ENCODE measurements around the gene CEL. TPM values are rescaled to one million over a fixed set of nuclear protein-coding genes. Genes with fewer than 3 reads are reported as not detected.

CEL gene
- total RNA-seq, 4 donors from 2014 or later, result 0.26 to 1.4 (median 0.62) TPM; not detected in 1

DNA sequence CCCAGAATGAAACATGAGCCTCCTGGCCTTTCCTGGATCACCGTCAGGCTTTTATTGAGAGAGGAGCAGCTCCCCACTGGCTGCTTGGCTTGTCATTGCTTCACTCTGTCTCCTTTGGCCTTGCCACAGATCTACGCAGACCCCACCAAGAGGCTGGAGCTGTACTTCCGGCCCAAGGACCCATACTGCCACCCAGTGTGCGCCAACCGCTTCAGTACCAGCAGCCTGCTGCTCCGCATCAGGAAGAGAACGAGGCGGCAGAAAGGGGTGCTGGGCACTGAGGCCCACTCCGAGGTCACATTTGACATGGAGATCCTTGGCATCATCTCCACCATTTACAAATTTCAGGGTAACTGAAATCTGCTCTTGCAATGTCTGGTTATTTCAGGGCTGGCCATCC lies 19.8 kb upstream of the CEL start:
- H3K36me3 ChIP-seq, result no peaks in the 10 kb centered on the region

DNA sequence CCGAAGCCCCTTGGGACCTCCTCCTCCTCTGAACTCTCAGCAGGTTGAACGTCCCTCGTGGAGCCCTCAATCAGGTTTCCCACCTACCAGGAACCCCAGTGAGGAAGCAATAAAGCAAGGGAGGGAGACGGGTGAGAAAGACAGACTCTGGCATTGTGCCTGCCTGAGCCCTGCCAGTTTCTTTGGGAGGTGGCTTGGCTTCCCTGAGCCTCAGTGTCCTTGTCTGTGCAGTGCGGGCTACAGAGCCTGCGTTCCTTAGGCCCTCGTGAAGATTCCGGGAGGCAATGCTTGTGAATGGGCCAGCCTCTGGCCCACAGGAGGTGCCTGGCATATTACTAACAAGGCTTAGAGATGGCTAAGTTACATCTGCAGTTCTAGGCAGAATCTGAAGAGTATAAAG lies 19.1 kb upstream of the CEL start:
- no peak for TF ChIP-seq POLR2A (IDR thresholded peaks at IDR 0.05)
- TF ChIP-seq, protein P1, sequence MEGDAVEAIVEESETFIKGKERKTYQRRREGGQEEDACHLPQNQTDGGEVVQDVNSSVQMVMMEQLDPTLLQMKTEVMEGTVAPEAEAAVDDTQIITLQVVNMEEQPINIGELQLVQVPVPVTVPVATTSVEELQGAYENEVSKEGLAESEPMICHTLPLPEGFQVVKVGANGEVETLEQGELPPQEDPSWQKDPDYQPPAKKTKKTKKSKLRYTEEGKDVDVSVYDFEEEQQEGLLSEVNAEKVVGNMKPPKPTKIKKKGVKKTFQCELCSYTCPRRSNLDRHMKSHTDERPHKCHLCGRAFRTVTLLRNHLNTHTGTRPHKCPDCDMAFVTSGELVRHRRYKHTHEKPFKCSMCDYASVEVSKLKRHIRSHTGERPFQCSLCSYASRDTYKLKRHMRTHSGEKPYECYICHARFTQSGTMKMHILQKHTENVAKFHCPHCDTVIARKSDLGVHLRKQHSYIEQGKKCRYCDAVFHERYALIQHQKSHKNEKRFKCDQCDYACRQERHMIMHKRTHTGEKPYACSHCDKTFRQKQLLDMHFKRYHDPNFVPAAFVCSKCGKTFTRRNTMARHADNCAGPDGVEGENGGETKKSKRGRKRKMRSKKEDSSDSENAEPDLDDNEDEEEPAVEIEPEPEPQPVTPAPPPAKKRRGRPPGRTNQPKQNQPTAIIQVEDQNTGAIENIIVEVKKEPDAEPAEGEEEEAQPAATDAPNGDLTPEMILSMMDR (IDR thresholded peaks at IDR 0.05), result no peak
- no peaks in the 10 kb centered on the region for H3K36me3 ChIP-seq
- intact Hi-C loops (cut with DNase I; ENCODE audit: low total_unique reads), result no loop called here
- H3K4me1 ChIP-seq, result no peaks in the 10 kb centered on the region
- no peak for DNase-seq
- no peak overlapping the region for H3K4me3 ChIP-seq
- no peaks in the 10 kb centered on the region for H3K27me3 ChIP-seq
- H3K27ac ChIP-seq, result no peak overlapping the region
- H3K9me3 ChIP-seq, result no peaks in the 10 kb centered on the region

More for the DNA sequence above, 19.8 kb upstream of the CEL start:
- Histone ChIP-seq H3K27ac (no peak overlapping the region), H3K4me3 (no peak overlapping the region), H3K4me1 (no peaks in the 10 kb centered on the region), H3K27me3 (no peaks in the 10 kb centered on the region), H3K9me3 (no peaks in the 10 kb centered on the region)
- no peak for DNase-seq
- intact Hi-C loops (cut with DNase I; ENCODE audit: low total_unique reads), result no loop called here
- TF ChIP-seq, protein P1 (IDR thresholded peaks at IDR 0.05), result no peak
- no peak for TF ChIP-seq POLR2A (IDR thresholded peaks at IDR 0.05)

DNA sequence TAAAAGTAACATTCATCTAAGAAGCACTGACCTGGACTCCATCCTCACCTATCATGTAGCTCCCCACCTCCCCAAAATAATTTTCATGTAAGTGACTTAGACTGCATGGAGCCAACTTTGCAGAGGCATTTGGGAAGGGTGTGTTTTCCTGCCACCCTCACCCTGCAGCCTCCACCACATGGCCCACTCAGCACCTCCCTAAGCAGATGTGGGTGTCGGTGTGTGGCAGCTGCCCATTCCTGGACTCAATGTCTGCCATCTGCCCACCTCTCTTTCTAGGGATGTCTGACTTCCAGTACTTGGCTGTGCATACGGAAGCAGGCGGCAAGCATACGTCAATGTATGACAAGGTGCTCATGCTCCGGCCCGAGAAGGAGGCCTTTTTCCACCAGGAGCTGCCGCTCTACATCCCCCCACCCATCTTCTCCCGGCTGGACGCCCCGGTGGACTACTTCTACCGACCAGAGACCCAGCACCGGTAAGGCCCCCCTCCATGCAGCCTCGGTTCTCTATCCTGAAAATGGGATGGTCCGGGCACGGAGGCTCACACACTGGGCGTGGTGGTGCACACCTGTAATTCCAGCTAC lies 18.2 kb upstream of the CEL start:
- no peak overlapping the region for H3K27ac ChIP-seq
- TF ChIP-seq, protein P1 (IDR thresholded peaks at IDR 0.05), result no peak
- no peak for TF ChIP-seq POLR2A (IDR thresholded peaks at IDR 0.05)
- no peak for DNase-seq
- H3K36me3 ChIP-seq, result no peaks in the 10 kb centered on the region
- no peaks in the 10 kb centered on the region for H3K9me3 ChIP-seq
- no peak overlapping the region for H3K4me3 ChIP-seq
- intact Hi-C loops (cut with DNase I; ENCODE audit: low total_unique reads), result no loop called here
- H3K27me3 ChIP-seq, result no peaks in the 10 kb centered on the region
- H3K4me1 ChIP-seq, result no peaks in the 10 kb centered on the region

DNA sequence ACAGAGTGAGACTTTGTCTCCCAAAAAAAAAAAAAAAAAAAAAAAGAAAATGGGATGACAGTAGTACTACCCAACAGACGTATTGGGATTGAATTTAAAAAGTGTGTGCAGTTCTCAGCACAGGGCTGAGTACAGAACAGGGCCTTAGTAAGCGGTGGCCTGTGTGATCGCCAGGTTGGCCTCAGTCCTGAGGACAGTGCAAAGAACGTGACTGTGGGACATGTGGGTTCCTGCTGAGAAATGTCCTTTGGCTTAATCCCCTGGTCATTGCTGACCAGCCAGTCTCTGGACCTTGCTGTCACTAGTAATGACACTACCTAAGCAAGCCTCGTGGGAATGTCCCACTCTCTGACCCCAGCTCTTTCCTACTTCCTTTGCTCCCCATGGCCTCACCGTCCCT lies 17.7 kb upstream of the CEL start:
- intact Hi-C loops (cut with DNase I; ENCODE audit: low total_unique reads), result no loop called here
- Histone ChIP-seq H3K36me3 (no peaks in the 10 kb centered on the region), H3K4me1 (no peaks in the 10 kb centered on the region), H3K27me3 (no peaks in the 10 kb centered on the region), H3K9me3 (no peaks in the 10 kb centered on the region), H3K4me3 (no peak overlapping the region), H3K27ac (no peak overlapping the region)
- DNase-seq, result no peak
- TF ChIP-seq POLR2A (IDR thresholded peaks at IDR 0.05), result no peak
- TF ChIP-seq, protein P1 (IDR thresholded peaks at IDR 0.05), result no peak

DNA sequence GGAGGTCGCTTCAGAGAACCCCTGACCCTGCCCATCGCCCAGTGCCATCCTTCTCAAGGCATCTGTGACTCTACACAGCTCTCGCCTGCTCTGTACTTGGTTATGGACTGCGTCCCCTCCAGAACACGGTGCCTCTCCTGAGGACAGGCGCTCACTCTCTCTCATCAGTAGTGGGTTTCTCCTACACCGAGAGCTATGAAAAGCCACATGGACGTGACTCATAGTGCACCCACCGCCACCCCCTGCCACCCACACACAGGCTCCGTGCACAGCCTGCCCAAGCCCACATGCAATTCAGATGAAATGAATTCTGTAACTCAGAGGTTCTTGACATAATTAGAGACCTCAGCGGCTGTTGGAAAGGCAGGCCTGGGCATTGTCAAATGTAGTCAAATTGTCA lies 17.1 kb upstream of the CEL start:
- Histone ChIP-seq H3K36me3 (no peaks in the 10 kb centered on the region), H3K27ac (no peak overlapping the region), H3K4me3 (no peak overlapping the region), H3K27me3 (no peaks in the 10 kb centered on the region), H3K4me1 (no peaks in the 10 kb centered on the region), H3K9me3 (no peaks in the 10 kb centered on the region)
- TF ChIP-seq POLR2A (IDR thresholded peaks at IDR 0.05), result no peak
- TF ChIP-seq, protein P1 (IDR thresholded peaks at IDR 0.05), result no peak
- intact Hi-C loops (cut with DNase I; ENCODE audit: low total_unique reads), result no loop called here
- DNase-seq, result no peak
